ENCODE results near the gene SSBP2. TPM values are rescaled to one million over a fixed set of nuclear protein-coding genes. Genes with fewer than 3 reads are reported as not detected.
A peak's percentile ranks its signal among the peaks of the same experiment; 100 is the strongest.

The SSBP2 gene
- total and polyA plus RNA-seq, 8 donors: 0.87 to 86.2 (median 24.6) TPM

DNA sequence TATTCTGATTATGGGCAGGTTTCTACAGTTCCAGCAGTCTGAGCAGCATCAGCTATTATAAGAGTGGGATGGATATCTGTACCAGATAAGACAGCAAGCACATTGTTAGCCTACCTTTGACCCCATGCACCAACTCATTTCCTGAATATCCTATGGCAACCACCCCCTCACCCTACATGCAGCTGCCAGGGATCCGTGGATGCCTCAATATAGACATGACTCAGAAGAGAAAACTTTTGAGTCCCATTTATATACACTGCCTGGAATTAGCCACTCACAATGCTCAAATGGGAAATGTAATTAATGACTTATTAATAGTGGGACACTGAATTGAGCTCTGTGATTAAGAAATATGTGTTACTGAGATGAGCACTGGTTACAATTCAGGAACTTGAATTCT lies 124.4 kb downstream of the SSBP2 start:
- DNase-seq: peak in 1 of 2 donors; percentile 39
- Histone ChIP-seq H3K9me3 (no peaks in the 10 kb centered on the region), H3K4me3 (no peak overlapping the region), H3K27me3 (no peaks in the 10 kb centered on the region), H3K4me1 (peaks cover 0 to 14% (median 2%) of the 10 kb centered on the region in 4 donors), H3K27ac (no peak overlapping the region), H3K36me3 (peaks cover 0 to 8% (median 0%) of the 10 kb centered on the region in 4 donors)
- intact Hi-C loops (cut with DNase I; ENCODE audit: low total_unique reads): no loop called here
- 36 to 42% (median 39%) methylated on average over 1 of the region's 1 CpG for whole genome bisulfite sequencing, 5 donors
- TF ChIP-seq, protein P1, sequence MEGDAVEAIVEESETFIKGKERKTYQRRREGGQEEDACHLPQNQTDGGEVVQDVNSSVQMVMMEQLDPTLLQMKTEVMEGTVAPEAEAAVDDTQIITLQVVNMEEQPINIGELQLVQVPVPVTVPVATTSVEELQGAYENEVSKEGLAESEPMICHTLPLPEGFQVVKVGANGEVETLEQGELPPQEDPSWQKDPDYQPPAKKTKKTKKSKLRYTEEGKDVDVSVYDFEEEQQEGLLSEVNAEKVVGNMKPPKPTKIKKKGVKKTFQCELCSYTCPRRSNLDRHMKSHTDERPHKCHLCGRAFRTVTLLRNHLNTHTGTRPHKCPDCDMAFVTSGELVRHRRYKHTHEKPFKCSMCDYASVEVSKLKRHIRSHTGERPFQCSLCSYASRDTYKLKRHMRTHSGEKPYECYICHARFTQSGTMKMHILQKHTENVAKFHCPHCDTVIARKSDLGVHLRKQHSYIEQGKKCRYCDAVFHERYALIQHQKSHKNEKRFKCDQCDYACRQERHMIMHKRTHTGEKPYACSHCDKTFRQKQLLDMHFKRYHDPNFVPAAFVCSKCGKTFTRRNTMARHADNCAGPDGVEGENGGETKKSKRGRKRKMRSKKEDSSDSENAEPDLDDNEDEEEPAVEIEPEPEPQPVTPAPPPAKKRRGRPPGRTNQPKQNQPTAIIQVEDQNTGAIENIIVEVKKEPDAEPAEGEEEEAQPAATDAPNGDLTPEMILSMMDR (IDR thresholded peaks at IDR 0.05): no peak
- TF ChIP-seq POLR2A (IDR thresholded peaks at IDR 0.05): no peak
- TF ChIP-seq EP300 (IDR thresholded peaks at IDR 0.05): no peak
- TF ChIP-seq POLR2AphosphoS5 (IDR thresholded peaks at IDR 0.05): no peak

DNA sequence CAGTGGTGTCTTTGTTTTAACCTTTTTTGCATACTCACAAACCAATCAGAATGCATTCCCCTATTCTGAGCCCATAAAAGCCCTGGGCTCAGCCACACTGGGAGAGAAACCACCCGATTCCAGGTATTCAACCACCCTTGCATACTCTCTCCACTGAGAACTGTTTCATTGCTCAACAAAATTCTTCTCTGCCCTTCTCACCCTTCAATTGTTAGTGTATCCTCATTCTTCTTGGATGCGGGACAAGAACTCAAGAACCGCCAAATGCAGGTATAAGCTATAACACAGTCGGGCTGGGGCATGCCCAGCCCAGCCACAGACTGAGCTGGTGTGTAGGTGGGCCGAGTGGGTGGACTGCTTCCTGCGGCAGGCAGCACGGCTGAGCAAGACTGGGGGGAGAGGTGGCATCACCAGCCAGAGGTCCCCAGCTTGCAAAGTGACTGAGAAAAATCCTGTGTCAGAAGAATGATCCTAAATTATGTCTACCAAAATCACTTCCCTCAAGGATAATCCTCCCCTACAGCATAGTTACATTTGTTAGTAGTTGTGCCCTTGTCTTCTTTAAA lies 141.0 kb downstream of the SSBP2 start:
- TF ChIP-seq POLR2A (IDR thresholded peaks at IDR 0.05): no peak
- no peak for TF ChIP-seq POLR2AphosphoS5 (IDR thresholded peaks at IDR 0.05)
- no peak for TF ChIP-seq EP300 (IDR thresholded peaks at IDR 0.05)
- TF ChIP-seq, protein P1 (IDR thresholded peaks at IDR 0.05): no peak
- Histone ChIP-seq H3K27me3 (no peaks in the 10 kb centered on the region), H3K4me3 (no peak overlapping the region), H3K9me3 (peaks cover 0 to 7% (median 3%) of the 10 kb centered on the region in 4 donors), H3K36me3 (peaks cover 0 to 19% (median 13%) of the 10 kb centered on the region in 4 donors), H3K27ac (no peak overlapping the region), H3K4me1 (no peaks in the 10 kb centered on the region)
- DNase-seq: no peak
- intact Hi-C loops (cut with DNase I; ENCODE audit: low total_unique reads): no loop called here
- WGBS, 5 donors: 96 to 100% (median 96%) methylated on average over 7 of the region's 7 CpGs

DNA sequence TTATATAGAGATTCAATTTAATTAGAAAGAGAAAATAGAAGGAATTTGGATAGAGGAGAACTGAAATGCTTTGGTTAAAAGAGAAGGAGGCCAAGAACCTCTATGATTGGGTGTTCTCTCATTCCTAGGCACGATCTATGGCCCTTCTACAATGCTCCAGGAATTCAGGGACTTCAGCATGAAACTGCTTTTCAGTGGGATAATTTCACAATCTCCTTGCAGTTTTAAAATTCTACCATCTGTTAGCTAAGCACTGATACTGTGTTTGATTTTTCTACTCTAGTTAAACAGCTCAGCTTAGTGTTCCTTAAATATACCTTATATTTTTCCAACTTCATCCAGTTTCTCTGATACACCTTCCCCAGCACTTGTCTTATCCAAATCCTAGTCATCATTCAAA lies 141.9 kb downstream of the SSBP2 start:
- peaks cover 0 to 7% (median 3%) of the 10 kb centered on the region in 4 donors for H3K9me3 ChIP-seq
- TF ChIP-seq POLR2A (IDR thresholded peaks at IDR 0.05): no peak
- no peak for TF ChIP-seq POLR2AphosphoS5 (IDR thresholded peaks at IDR 0.05)
- no peak for TF ChIP-seq EP300 (IDR thresholded peaks at IDR 0.05)
- TF ChIP-seq, protein P1 (IDR thresholded peaks at IDR 0.05): no peak
- no peaks in the 10 kb centered on the region for H3K4me1 ChIP-seq
- no peaks in the 10 kb centered on the region for H3K27me3 ChIP-seq
- H3K4me3 ChIP-seq: no peak overlapping the region
- DNase-seq: no peak
- peaks cover 0 to 14% (median 10%) of the 10 kb centered on the region in 4 donors for H3K36me3 ChIP-seq
- intact Hi-C loops (cut with DNase I; ENCODE audit: low total_unique reads): no loop called here
- no peak overlapping the region for H3K27ac ChIP-seq
- 84 to 100% (median 96%) methylated on average over 1 of the region's 1 CpG for WGBS, 5 donors

DNA sequence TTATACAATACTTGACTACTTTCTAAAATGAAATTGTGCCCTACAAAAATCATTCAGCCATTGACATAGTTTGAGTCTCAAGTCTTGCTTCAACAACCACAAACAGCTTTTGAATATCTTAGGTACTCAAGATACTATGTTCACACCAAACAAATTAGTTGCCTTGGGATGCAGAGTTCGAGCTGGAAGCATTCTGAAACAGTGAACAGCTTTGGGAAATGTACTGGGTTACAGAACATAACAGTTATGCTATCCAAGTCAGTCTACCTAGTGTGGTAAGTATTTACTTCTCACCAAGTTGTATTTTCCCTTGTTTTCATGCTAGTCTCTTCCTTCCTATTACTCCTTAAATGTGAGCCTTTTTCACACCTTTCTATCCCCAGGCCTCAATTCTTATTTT lies 143.2 kb downstream of the SSBP2 start:
- peaks cover 0 to 12% (median 7%) of the 10 kb centered on the region in 4 donors for H3K36me3 ChIP-seq
- no peak for DNase-seq
- no peak overlapping the region for H3K4me3 ChIP-seq
- no peaks in the 10 kb centered on the region for H3K27me3 ChIP-seq
- H3K9me3 ChIP-seq: peaks cover 0 to 7% (median 3%) of the 10 kb centered on the region in 4 donors
- no peaks in the 10 kb centered on the region for H3K4me1 ChIP-seq
- intact Hi-C loops (cut with DNase I; ENCODE audit: low total_unique reads): no loop called here
- H3K27ac ChIP-seq: no peak overlapping the region
- WGBS, 5 donors: 67 to 95% (median 88%) methylated on average over 1 of the region's 1 CpG
- TF ChIP-seq POLR2A (IDR thresholded peaks at IDR 0.05) (no peak), POLR2AphosphoS5 (IDR thresholded peaks at IDR 0.05) (no peak), EP300 (IDR thresholded peaks at IDR 0.05) (no peak)
- TF ChIP-seq, protein P1 (IDR thresholded peaks at IDR 0.05): no peak

Data from stomach (tissue), 9 donors.